Mesothelial cell of epicardium (in vitro differentiated cells): ENCODE results near the gene PDZD8. TPM values are rescaled to one million over a fixed set of nuclear protein-coding genes. Genes with fewer than 3 reads are reported as not detected.

Experiments used
- DNase-seq, 2 experiments: peaks; one replicate each; pipeline ENCODE4 v3.0.0; 2021; ENCODE audit warnings: low spot score in 2 of 2; ENCODE audit not compliant: unreplicated experiment in 2 of 2
- H3K27ac Mint-ChIP-seq: 2 replicates; pipeline ENCODE4 v1.8.0; 2021; ENCODE audit warnings: mixed read lengths
- H3K27me3 Mint-ChIP-seq: 2 replicates; pipeline ENCODE4 v1.8.0; 2021; ENCODE audit warnings: low read depth, mixed read lengths
- H3K36me3 Mint-ChIP-seq: 2 replicates; pipeline ENCODE4 v1.8.0; 2021; ENCODE audit warnings: mixed read lengths
- H3K4me1 Mint-ChIP-seq: 2 replicates; pipeline ENCODE4 v1.8.0; 2021; ENCODE audit warnings: mixed read lengths
- H3K4me3 Mint-ChIP-seq: 2 replicates; pipeline ENCODE4 v1.8.0; 2021; ENCODE audit warnings: mild to moderate bottlenecking, moderate library complexity, mixed read lengths
- H3K9me3 Mint-ChIP-seq: 2 replicates; pipeline ENCODE4 v1.8.0; 2021; ENCODE audit warnings: mixed read lengths
- CTCF ChIP-seq: fragments of 200-600 bp; sonication (generic); IDR thresholded peaks from one replicate; pipeline ENCODE4 v1.5.0; 2021; ENCODE audit warnings: antibody characterized with exemption; ENCODE audit not compliant: unreplicated experiment
- total RNA-seq: library from RNA; stranded (reverse); gene quantifications from 3 replicates; pipeline ENCODE4 v1.2.1, GENCODE V29; 2021

PDZD8 gene
- total RNA-seq, 1 donor from 2014 or later: 27.3 TPM

- Mint-ChIP-seq H3K4me3 (no peak overlapping the region), H3K36me3 (no peaks in the 10 kb centered on the region), H3K9me3 (no peaks in the 10 kb centered on the region), H3K27me3 (no peaks in the 10 kb centered on the region), H3K27ac (no peak overlapping the region), H3K4me1 (peaks cover 38% of the 10 kb centered on the region)
- TF ChIP-seq CTCF: no peak
- no peak for DNase-seq
Measured at GRCh38 chr10:117367718-117368117, 7.5 kb downstream of the PDZD8 start.

GRCh38 chr10:117366741-117367140 lies 8.5 kb downstream of the PDZD8 start:
- no peak for DNase-seq
- Mint-ChIP-seq H3K36me3 (no peaks in the 10 kb centered on the region), H3K4me3 (no peak overlapping the region), H3K4me1 (peaks cover 32% of the 10 kb centered on the region), H3K27ac (no peak overlapping the region), H3K27me3 (no peaks in the 10 kb centered on the region), H3K9me3 (no peaks in the 10 kb centered on the region)
- TF ChIP-seq CTCF: no peak

GRCh38 chr10:117365612-117366011 lies 9.6 kb downstream of the PDZD8 start:
- no peak for TF ChIP-seq CTCF
- no peak overlapping the region for H3K4me3 Mint-ChIP-seq
- no peaks in the 10 kb centered on the region for H3K27me3 Mint-ChIP-seq
- H3K4me1 Mint-ChIP-seq: peaks cover 35% of the 10 kb centered on the region
- no peak overlapping the region for H3K27ac Mint-ChIP-seq
- H3K36me3 Mint-ChIP-seq: no peaks in the 10 kb centered on the region
- DNase-seq: no peak
- no peaks in the 10 kb centered on the region for H3K9me3 Mint-ChIP-seq

GRCh38 chr10:117364110-117364960 lies 10.9 kb downstream of the PDZD8 start:
- H3K4me1 Mint-ChIP-seq: peaks cover 29% of the 10 kb centered on the region
- no peak overlapping the region for H3K4me3 Mint-ChIP-seq
- no peaks in the 10 kb centered on the region for H3K27me3 Mint-ChIP-seq
- TF ChIP-seq CTCF: no peak
- DNase-seq: no peak
- no peak overlapping the region for H3K27ac Mint-ChIP-seq
- no peaks in the 10 kb centered on the region for H3K36me3 Mint-ChIP-seq
- no peaks in the 10 kb centered on the region for H3K9me3 Mint-ChIP-seq

- H3K9me3 Mint-ChIP-seq: no peaks in the 10 kb centered on the region
- H3K27ac Mint-ChIP-seq: no peak overlapping the region
- no peak overlapping the region for H3K4me3 Mint-ChIP-seq
- H3K27me3 Mint-ChIP-seq: no peaks in the 10 kb centered on the region
- peaks cover 26% of the 10 kb centered on the region for H3K4me1 Mint-ChIP-seq
- no peak for DNase-seq
- H3K36me3 Mint-ChIP-seq: no peaks in the 10 kb centered on the region
- TF ChIP-seq CTCF: no peak
Measured at GRCh38 chr10:117363028-117363427, 12.2 kb downstream of the PDZD8 start.
